WI38 (cell line): ENCODE measurements around the gene SPRY1.

Experiments
- H3K4me3 ChIP-seq: 2 replicates; pipeline ENCODE4 v1.5.1; 2011; ENCODE audit warnings: low read depth, mild to moderate bottlenecking, control low read depth, low read length
- CTCF ChIP-seq: IDR thresholded peaks from 2 replicates; pipeline ENCODE4 v1.5.1; 2012; ENCODE audit warnings: low read depth, mild to moderate bottlenecking, control low read depth, low read length

Gene SPRY1

GRCh38 chr4:123412091-123412505 is 15.5 kb downstream of the SPRY1 start:
- no peak overlapping the region for H3K4me3 ChIP-seq
- TF ChIP-seq CTCF, result no peak

- no peak overlapping the region for H3K4me3 ChIP-seq
- no peak for TF ChIP-seq CTCF
Observed at GRCh38 chr4:123412700-123413512, 16.3 kb downstream of the SPRY1 start.

- H3K4me3 ChIP-seq, result no peak overlapping the region
- no peak for TF ChIP-seq CTCF
Observed at GRCh38 chr4:123415576-123415975, 19.0 kb downstream of the SPRY1 start.

GRCh38 chr4:123415977-123416376 is 19.4 kb downstream of the SPRY1 start:
- no peak overlapping the region for H3K4me3 ChIP-seq

GRCh38 chr4:123417813-123418212 is 21.2 kb downstream of the SPRY1 start:
- no peak for TF ChIP-seq CTCF
- H3K4me3 ChIP-seq, result no peak overlapping the region

More at GRCh38 chr4:123415977-123416376, 19.4 kb downstream of the SPRY1 start:
- no peak for TF ChIP-seq CTCF

GRCh38 chr4:123418351-123418931 is 21.8 kb downstream of the SPRY1 start:
- no peak for TF ChIP-seq CTCF
- peak overlapping the region; percentile 29; the same call in 1 of the 2 replicates for H3K4me3 ChIP-seq
